Hepatocyte (in vitro differentiated cells): ENCODE data around the gene HDAC6.

Source experiments
- CTCF ChIP-seq: fragments of 200-600 bp; sonication (generic); IDR thresholded peaks from 2 replicates; pipeline ENCODE4 v1.5.1; 2016; ENCODE audit warnings: antibody characterized with exemption, mild to moderate bottlenecking; ENCODE audit not compliant: poor library complexity
- EZH2 ChIP-seq: fragments of 200-600 bp; sonication (generic); IDR thresholded peaks from 2 replicates; pipeline ENCODE4 v1.6.1; 2016; ENCODE audit warnings: antibody characterized with exemption, mild to moderate bottlenecking, borderline replicate concordance
- EZH2phosphoT487 ChIP-seq: fragments of 200-600 bp; sonication (generic); IDR thresholded peaks from one replicate; pipeline ENCODE4 v1.6.1; 2018; ENCODE audit warnings: antibody characterized with exemption, mild to moderate bottlenecking, low read depth, moderate library complexity; ENCODE audit not compliant: unreplicated experiment, severe bottlenecking

- TF ChIP-seq CTCF (no peak), EZH2 (no peak), EZH2phosphoT487 (no peak)
Measured at GRCh38 chrX:48801280-48802088, at the start of gene HDAC6.
